ENCODE measurements around the gene CCDC159. TPM values are rescaled to one million over a fixed set of nuclear protein-coding genes. Genes with fewer than 3 reads are reported as not detected.

The CCDC159 gene
- total and polyA plus RNA-seq, 2 experiments from 2014 or later: 3.4 to 6.2 TPM

- H3K4me3 ChIP-seq: no peak overlapping the region
- H2AFZ ChIP-seq: no peak overlapping the region
- peaks cover 5% of the 10 kb centered on the region for H3K4me1 Mint-ChIP-seq
- H3K27me3 ChIP-seq (ENCODE audit: insufficient read depth): no peaks in the 10 kb centered on the region
- peaks cover 4% of the 10 kb centered on the region for H3K27me3 Mint-ChIP-seq (ENCODE audit: insufficient read depth, low read depth, poor library complexity)
- H3K4me2 ChIP-seq: no peak overlapping the region
- ATAC-seq (no peak), DNase-seq (ENCODE audit: low spot score) (peak; percentile 27)
- no peaks in the 10 kb centered on the region for H3K79me2 ChIP-seq (replicated peaks; ENCODE audit: insufficient read depth)
- peaks cover 15% of the 10 kb centered on the region for H3K36me3 Mint-ChIP-seq (ENCODE audit: low read depth)
- no peak overlapping the region for H3K27ac ChIP-seq (ENCODE audit: low read depth)
- TF ChIP-seq ZNF331 (CRISPR knock-in tag; IDR thresholded peaks at IDR 0.05; ENCODE audit: low read depth) (no peak), NANOG (IDR thresholded peaks at IDR 0.05; ENCODE audit: borderline replicate concordance) (no peak), ETS1 (IDR thresholded peaks at IDR 0.05) (no peak), EZH2 (IDR thresholded peaks at IDR 0.05; ENCODE audit: low read depth, unreplicated experiment) (no peak), ZNF114 (CRISPR knock-in tag; IDR thresholded peaks at IDR 0.05) (no peak), EZH2phosphoT487 (IDR thresholded peaks at IDR 0.05; ENCODE audit: unreplicated experiment) (no peak), CREB1 (CRISPR knock-in tag; IDR thresholded peaks at IDR 0.05; ENCODE audit: low read depth) (no peak), JUNB (IDR thresholded peaks at IDR 0.05; ENCODE audit: unreplicated experiment) (no peak), REST (IDR thresholded peaks at IDR 0.05; ENCODE audit: unreplicated experiment) (no peak), STAT1 (IDR thresholded peaks at IDR 0.05; ENCODE audit: unreplicated experiment) (no peak), CTCF (conservative IDR thresholded peaks at IDR 0.05; ENCODE audit: low read depth in 2 of 2) (no peak), POLR2AphosphoS5 (IDR thresholded peaks at IDR 0.05; ENCODE audit: low read depth) (no peak)
- TF ChIP-seq, protein P1, sequence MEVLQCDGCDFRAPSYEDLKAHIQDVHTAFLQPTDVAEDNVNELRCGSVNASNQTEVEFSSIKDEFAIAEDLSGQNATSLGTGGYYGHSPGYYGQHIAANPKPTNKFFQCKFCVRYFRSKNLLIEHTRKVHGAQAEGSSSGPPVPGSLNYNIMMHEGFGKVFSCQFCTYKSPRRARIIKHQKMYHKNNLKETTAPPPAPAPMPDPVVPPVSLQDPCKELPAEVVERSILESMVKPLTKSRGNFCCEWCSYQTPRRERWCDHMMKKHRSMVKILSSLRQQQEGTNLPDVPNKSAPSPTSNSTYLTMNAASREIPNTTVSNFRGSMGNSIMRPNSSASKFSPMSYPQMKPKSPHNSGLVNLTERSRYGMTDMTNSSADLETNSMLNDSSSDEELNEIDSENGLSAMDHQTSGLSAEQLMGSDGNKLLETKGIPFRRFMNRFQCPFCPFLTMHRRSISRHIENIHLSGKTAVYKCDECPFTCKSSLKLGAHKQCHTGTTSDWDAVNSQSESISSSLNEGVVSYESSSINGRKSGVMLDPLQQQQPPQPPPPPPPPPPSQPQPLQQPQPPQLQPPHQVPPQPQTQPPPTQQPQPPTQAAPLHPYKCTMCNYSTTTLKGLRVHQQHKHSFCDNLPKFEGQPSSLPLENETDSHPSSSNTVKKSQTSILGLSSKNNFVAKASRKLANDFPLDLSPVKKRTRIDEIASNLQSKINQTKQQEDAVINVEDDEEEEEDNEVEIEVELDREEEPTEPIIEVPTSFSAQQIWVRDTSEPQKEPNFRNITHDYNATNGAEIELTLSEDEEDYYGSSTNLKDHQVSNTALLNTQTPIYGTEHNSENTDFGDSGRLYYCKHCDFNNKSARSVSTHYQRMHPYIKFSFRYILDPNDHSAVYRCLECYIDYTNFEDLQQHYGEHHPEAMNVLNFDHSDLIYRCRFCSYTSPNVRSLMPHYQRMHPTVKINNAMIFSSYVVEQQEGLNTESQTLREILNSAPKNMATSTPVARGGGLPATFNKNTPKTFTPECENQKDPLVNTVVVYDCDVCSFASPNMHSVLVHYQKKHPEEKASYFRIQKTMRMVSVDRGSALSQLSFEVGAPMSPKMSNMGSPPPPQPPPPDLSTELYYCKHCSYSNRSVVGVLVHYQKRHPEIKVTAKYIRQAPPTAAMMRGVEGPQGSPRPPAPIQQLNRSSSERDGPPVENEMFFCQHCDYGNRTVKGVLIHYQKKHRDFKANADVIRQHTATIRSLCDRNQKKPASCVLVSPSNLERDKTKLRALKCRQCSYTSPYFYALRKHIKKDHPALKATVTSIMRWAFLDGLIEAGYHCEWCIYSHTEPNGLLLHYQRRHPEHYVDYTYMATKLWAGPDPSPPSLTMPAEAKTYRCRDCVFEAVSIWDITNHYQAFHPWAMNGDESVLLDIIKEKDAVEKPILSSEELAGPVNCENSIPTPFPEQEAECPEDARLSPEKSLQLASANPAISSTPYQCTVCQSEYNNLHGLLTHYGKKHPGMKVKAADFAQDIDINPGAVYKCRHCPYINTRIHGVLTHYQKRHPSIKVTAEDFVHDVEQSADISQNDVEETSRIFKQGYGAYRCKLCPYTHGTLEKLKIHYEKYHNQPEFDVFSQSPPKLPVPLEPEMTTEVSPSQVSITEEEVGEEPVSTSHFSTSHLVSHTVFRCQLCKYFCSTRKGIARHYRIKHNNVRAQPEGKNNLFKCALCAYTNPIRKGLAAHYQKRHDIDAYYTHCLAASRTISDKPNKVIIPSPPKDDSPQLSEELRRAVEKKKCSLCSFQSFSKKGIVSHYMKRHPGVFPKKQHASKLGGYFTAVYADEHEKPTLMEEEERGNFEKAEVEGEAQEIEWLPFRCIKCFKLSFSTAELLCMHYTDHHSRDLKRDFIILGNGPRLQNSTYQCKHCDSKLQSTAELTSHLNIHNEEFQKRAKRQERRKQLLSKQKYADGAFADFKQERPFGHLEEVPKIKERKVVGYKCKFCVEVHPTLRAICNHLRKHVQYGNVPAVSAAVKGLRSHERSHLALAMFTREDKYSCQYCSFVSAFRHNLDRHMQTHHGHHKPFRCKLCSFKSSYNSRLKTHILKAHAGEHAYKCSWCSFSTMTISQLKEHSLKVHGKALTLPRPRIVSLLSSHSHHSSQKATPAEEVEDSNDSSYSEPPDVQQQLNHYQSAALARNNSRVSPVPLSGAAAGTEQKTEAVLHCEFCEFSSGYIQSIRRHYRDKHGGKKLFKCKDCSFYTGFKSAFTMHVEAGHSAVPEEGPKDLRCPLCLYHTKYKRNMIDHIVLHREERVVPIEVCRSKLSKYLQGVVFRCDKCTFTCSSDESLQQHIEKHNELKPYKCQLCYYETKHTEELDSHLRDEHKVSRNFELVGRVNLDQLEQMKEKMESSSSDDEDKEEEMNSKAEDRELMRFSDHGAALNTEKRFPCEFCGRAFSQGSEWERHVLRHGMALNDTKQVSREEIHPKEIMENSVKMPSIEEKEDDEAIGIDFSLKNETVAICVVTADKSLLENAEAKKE (CRISPR knock-in tag; IDR thresholded peaks at IDR 0.05): no peak
- H3K9me3 Mint-ChIP-seq: peaks cover 9% of the 10 kb centered on the region; the same call in 2 of the 3 replicates
- H3K9me2 ChIP-seq (ENCODE audit: insufficient read depth): no peaks in the 10 kb centered on the region
- H3K36me3 ChIP-seq (ENCODE audit: insufficient read depth): no peaks in the 10 kb centered on the region
- H3K27ac Mint-ChIP-seq: no peak overlapping the region
- H3F3A ChIP-seq (replicated peaks; ENCODE audit: low read depth): 0 out of 2 replicates have a peak, but pooled peaks cover 5% of the 10 kb centered on the region
- no peak overlapping the region for H3K4me3 Mint-ChIP-seq
- H4K20me1 ChIP-seq (replicated peaks; ENCODE audit: insufficient read depth): no peaks in the 10 kb centered on the region
- 0 out of 2 replicates have a peak, but pooled peaks cover 6% of the 10 kb centered on the region for H3K4me1 ChIP-seq (ENCODE audit: insufficient read depth)
Measured at GRCh38 chr19:11390933-11391680, 44.8 kb downstream of the CCDC159 start.
